ENCODE data around the gene FBXL14.

FBXL14 gene

GRCh38 chr12:1544996-1545700 lies 49.2 kb downstream of the FBXL14 start:
- TF ChIP-seq CTCF (IDR thresholded peaks at IDR 0.05): no peak
- no peak overlapping the region for H3K4me2 ChIP-seq (ENCODE audit: low read length)
- no peak overlapping the region for H2AFZ ChIP-seq
- no peaks in the 10 kb centered on the region for H3K9me3 ChIP-seq (ENCODE audit: control insufficient read depth, low read length)
- no peak overlapping the region for H3K9ac ChIP-seq
- no peaks in the 10 kb centered on the region for H3K4me1 ChIP-seq
- no peaks in the 10 kb centered on the region for H3K36me3 ChIP-seq (ENCODE audit: control insufficient read depth, insufficient read depth, low read length)
- H3K4me3 ChIP-seq (ENCODE audit: low read depth, low read length): no peak overlapping the region
- H3K27ac ChIP-seq: no peak overlapping the region
- H3K79me2 ChIP-seq: peaks cover 14% of the 10 kb centered on the region
- H3K27me3 ChIP-seq (ENCODE audit: control insufficient read depth, insufficient read depth, low read length): no peaks in the 10 kb centered on the region

- Histone ChIP-seq H3K4me1 (no peaks in the 10 kb centered on the region), H2AFZ (no peak overlapping the region), H3K36me3 (ENCODE audit: control insufficient read depth, insufficient read depth, low read length) (no peaks in the 10 kb centered on the region), H3K4me3 (ENCODE audit: low read depth, low read length) (no peak overlapping the region), H3K27me3 (ENCODE audit: control insufficient read depth, insufficient read depth, low read length) (no peaks in the 10 kb centered on the region), H3K79me2 (peaks cover 9% of the 10 kb centered on the region), H3K9ac (no peak overlapping the region), H3K9me3 (ENCODE audit: control insufficient read depth, low read length) (no peaks in the 10 kb centered on the region), H3K4me2 (ENCODE audit: low read length) (no peak overlapping the region), H3K27ac (no peak overlapping the region)
- TF ChIP-seq CTCF (IDR thresholded peaks at IDR 0.05): no peak
Measured at GRCh38 chr12:1542599-1542998, 51.8 kb downstream of the FBXL14 start.

GRCh38 chr12:1540690-1541089 lies 53.7 kb downstream of the FBXL14 start:
- no peak overlapping the region for H3K9ac ChIP-seq
- no peak overlapping the region for H3K4me3 ChIP-seq (ENCODE audit: low read depth, low read length)
- H3K4me2 ChIP-seq (ENCODE audit: low read length): no peak overlapping the region
- H3K79me2 ChIP-seq: peaks cover 4% of the 10 kb centered on the region
- H2AFZ ChIP-seq: no peak overlapping the region
- no peak overlapping the region for H3K27ac ChIP-seq
- no peak for TF ChIP-seq CTCF (IDR thresholded peaks at IDR 0.05)
- no peaks in the 10 kb centered on the region for H3K4me1 ChIP-seq
- H3K36me3 ChIP-seq (ENCODE audit: control insufficient read depth, insufficient read depth, low read length): no peaks in the 10 kb centered on the region
- H3K27me3 ChIP-seq (ENCODE audit: control insufficient read depth, insufficient read depth, low read length): no peaks in the 10 kb centered on the region
- no peaks in the 10 kb centered on the region for H3K9me3 ChIP-seq (ENCODE audit: control insufficient read depth, low read length)

- Histone ChIP-seq H3K79me2 (no peaks in the 10 kb centered on the region), H3K9me3 (ENCODE audit: control insufficient read depth, low read length) (no peaks in the 10 kb centered on the region), H3K4me3 (ENCODE audit: low read depth, low read length) (no peak overlapping the region), H3K36me3 (ENCODE audit: control insufficient read depth, insufficient read depth, low read length) (no peaks in the 10 kb centered on the region), H3K4me1 (no peaks in the 10 kb centered on the region), H3K4me2 (ENCODE audit: low read length) (no peak overlapping the region), H3K9ac (no peak overlapping the region), H3K27ac (no peak overlapping the region), H3K27me3 (ENCODE audit: control insufficient read depth, insufficient read depth, low read length) (no peaks in the 10 kb centered on the region), H2AFZ (no peak overlapping the region)
- no peak for TF ChIP-seq CTCF (IDR thresholded peaks at IDR 0.05)
Measured at GRCh38 chr12:1539135-1539534, 55.2 kb downstream of the FBXL14 start.

GRCh38 chr12:1536817-1537216 lies 57.6 kb downstream of the FBXL14 start:
- TF ChIP-seq CTCF (IDR thresholded peaks at IDR 0.05): no peak
- H3K4me2 ChIP-seq (ENCODE audit: low read length): no peak overlapping the region

More at GRCh38 chr12:1536817-1537216, 57.6 kb downstream of the FBXL14 start:
- Histone ChIP-seq H3K27ac (no peak overlapping the region), H3K4me1 (peaks cover 5% of the 10 kb centered on the region), H2AFZ (no peak overlapping the region), H3K4me3 (ENCODE audit: low read depth, low read length) (no peak overlapping the region), H3K36me3 (ENCODE audit: control insufficient read depth, insufficient read depth, low read length) (no peaks in the 10 kb centered on the region), H3K9me3 (ENCODE audit: control insufficient read depth, low read length) (no peaks in the 10 kb centered on the region), H3K27me3 (ENCODE audit: control insufficient read depth, insufficient read depth, low read length) (no peaks in the 10 kb centered on the region), H3K9ac (no peak overlapping the region), H3K79me2 (no peaks in the 10 kb centered on the region)

Data from parathyroid adenoma (tissue), 2 donors.